Tibial nerve (tissue), 3 donors: ENCODE results near the gene IMPA2.

ENCODE experiments used
- CTCF ChIP-seq, 5 experiments: fragments of 200-600 bp in 3 of 5; fragments of 450-650 bp in 2 of 5; sonication (generic) in 3 of 5; IDR thresholded peaks; one replicate each; pipeline ENCODE4 v1.5.1; 2016 to 2019; ENCODE audit warnings: antibody characterized with exemption in 5 of 5, mild to moderate bottlenecking in 3 of 5, moderate library complexity in 2 of 5
- POLR2A ChIP-seq, 2 donors: fragments of 450-650 bp; IDR thresholded peaks; one replicate each; pipeline ENCODE4 v1.6.1; 2017; ENCODE audit warnings: antibody characterized with exemption in 2 of 2, mild to moderate bottlenecking in 2 of 2, moderate library complexity in 2 of 2

GRCh38 chr18:11969904-11970835, 11.1 kb upstream of the IMPA2 start:
- TF ChIP-seq POLR2A (IDR thresholded peaks at IDR 0.05) (no peak), CTCF (IDR thresholded peaks at IDR 0.05) (no peak)
